Endothelial cell of umbilical vein (primary cell): Measurements from ENCODE around the gene SSH2. TPM values are rescaled to one million over a fixed set of nuclear protein-coding genes. Genes with fewer than 3 reads are reported as not detected.

Experiments used
- BruUV-seq: library from RNA; stranded (reverse); fragments of 400-500 nt; replicated peaks from 2 replicates; lab custom pipeline; 2021; lab: Mats Ljungman, UMichigan
- CTCF ChIA-PET: fragments of 300-600, 350-600 bp; sonication (Branson Sonifier 250); formaldehyde crosslinking; loops from one replicate; lab custom pipeline; 2021; ENCODE audit warnings: antibody characterized with exemption, inconsistent platforms; lab: Charles Lee
- POLR2A ChIA-PET: fragments of 300-600, 350-600 bp; sonication (Branson Sonifier 250); formaldehyde crosslinking; loops from one replicate; lab custom pipeline; 2021; ENCODE audit warnings: antibody characterized with exemption, inconsistent platforms; lab: Charles Lee
- DNase-seq: peaks from one replicate; pipeline ENCODE4 v3.0.0-alpha.2; 2011; ENCODE audit warnings: low read depth, low spot score
- FAIRE-seq: peaks from 2 replicates; lab custom pipeline; 2011; peaks lifted over from hg19 to GRCh38; lab: Jason Lieb, UNC
- H2AFZ ChIP-seq: 2 replicates; pipeline ENCODE4 v1.6.0; 2012; ENCODE audit warnings: low read depth, low read length, control low read depth, inconsistent platforms
- H3K27ac ChIP-seq: 2 replicates; pipeline ENCODE4 v1.5.1; 2011; ENCODE audit warnings: low read depth, mild to moderate bottlenecking, control low read depth, low read length, moderate library complexity; ENCODE audit not compliant: insufficient read depth
- H3K27me3 ChIP-seq, 2 experiments: 2 replicates each; pipeline versions ENCODE4 v1.6.0 to v1.6.1; 2011; ENCODE audit warnings: low read length in 2 of 2, mixed read lengths in 1 of 2; ENCODE audit not compliant: control insufficient read depth in 2 of 2, insufficient read depth in 2 of 2
- H3K36me3 ChIP-seq, 2 experiments: 2 replicates in 1 of 2; 3 replicates in 1 of 2; pipeline ENCODE4 v1.5.1; 2011; ENCODE audit warnings: low read length in 2 of 2, mild to moderate bottlenecking in 1 of 2, moderate library complexity in 1 of 2; ENCODE audit not compliant: control insufficient read depth in 2 of 2, insufficient read depth in 2 of 2; ENCODE audit errors: extremely low read depth in 1 of 2
- H3K4me1 ChIP-seq: 3 replicates; pipeline ENCODE4 v1.5.1; 2011; ENCODE audit warnings: mild to moderate bottlenecking, low read length; ENCODE audit not compliant: control insufficient read depth, insufficient read depth; ENCODE audit errors: extremely low read depth
- H3K4me2 ChIP-seq: 2 replicates; pipeline ENCODE4 v1.6.1; 2011; ENCODE audit warnings: low read length, control low read depth, mixed read lengths; ENCODE audit not compliant: insufficient read depth
- H3K4me3 ChIP-seq, 3 experiments: fragments of 200-600 bp in 1 of 3; sonication (generic), shearing (Covaris generic) in 1 of 3; replicated peaks in 1 of 3; 2 replicates each; pipeline ENCODE4 v1.5.1; 2011 to 2016; ENCODE audit warnings: control low read depth in 3 of 3, low read length in 3 of 3, mild to moderate bottlenecking in 2 of 3, inconsistent platforms in 1 of 3, low read depth in 1 of 3, moderate library complexity in 1 of 3; ENCODE audit not compliant: insufficient read depth in 1 of 3
- H3K79me2 ChIP-seq: 2 replicates; pipeline ENCODE4 v1.6.0; 2012; ENCODE audit warnings: low read length, inconsistent platforms; ENCODE audit not compliant: control insufficient read depth, insufficient read depth
- H3K9ac ChIP-seq: replicated peaks from 2 replicates; pipeline ENCODE3; 2011; ENCODE audit warnings: low read length, control low read depth; ENCODE audit not compliant: insufficient read depth; ENCODE audit errors: extremely low read depth
- H3K9me1 ChIP-seq: replicated peaks from 3 replicates; pipeline ENCODE4 v1.6.0; 2011; ENCODE audit warnings: mild to moderate bottlenecking, low read length; ENCODE audit not compliant: control insufficient read depth, insufficient read depth; ENCODE audit errors: extremely low read depth
- H3K9me3 ChIP-seq: replicated peaks from 2 replicates; pipeline ENCODE4 v1.5.1; 2012; ENCODE audit warnings: low read length, inconsistent platforms; ENCODE audit not compliant: control insufficient read depth, insufficient read depth
- H4K20me1 ChIP-seq: replicated peaks from 2 replicates; pipeline ENCODE3; 2011; ENCODE audit warnings: mild to moderate bottlenecking, low read length; ENCODE audit not compliant: control insufficient read depth, insufficient read depth; ENCODE audit errors: extremely low read depth
- EZH2 ChIP-seq: IDR thresholded peaks from 2 replicates; pipeline ENCODE4 v1.6.1; 2012; ENCODE audit warnings: borderline replicate concordance, low read depth, mild to moderate bottlenecking, moderate library complexity, low read length, inconsistent platforms; ENCODE audit not compliant: severe bottlenecking
- FOS ChIP-seq: IDR thresholded peaks from 2 replicates; pipeline ENCODE4 v1.6.1; 2011; ENCODE audit warnings: mild to moderate bottlenecking, low read length, moderate library complexity, borderline replicate concordance; ENCODE audit not compliant: insufficient read depth
- GATA2 ChIP-seq: IDR thresholded peaks from 2 replicates; pipeline ENCODE4 v1.7.0; 2011; ENCODE audit warnings: low read depth, mild to moderate bottlenecking, moderate library complexity, mixed read lengths, low read length; ENCODE audit not compliant: insufficient read length, insufficient read depth
- MYC ChIP-seq: IDR thresholded peaks from one replicate; pipeline ENCODE4 v1.6.1; 2011; ENCODE audit warnings: mild to moderate bottlenecking, low read depth, low read length
- POLR2A ChIP-seq: IDR thresholded peaks from 2 replicates; pipeline ENCODE4 v1.6.1; 2012; ENCODE audit warnings: low read depth, mild to moderate bottlenecking, control low read depth, low read length
- POLR2AphosphoS5 ChIP-seq: IDR thresholded peaks from 2 replicates; pipeline ENCODE4 v1.6.1; 2012; ENCODE audit warnings: low read depth, mild to moderate bottlenecking, control low read depth, low read length, moderate library complexity; ENCODE audit not compliant: insufficient read depth
- dilution Hi-C: fragments of 300-500 bp; cut with MboI; formaldehyde crosslinking; loops from one replicate; pipeline ENCODE4 v1.15.0; 2019; ENCODE audit warnings: low sequenced_read_pairs; ENCODE audit not compliant: extremely low pct_ligation_motif_present
- intact Hi-C: fragments of 100-400 bp; cut with micrococcal nuclease; formaldehyde crosslinking; loops from one replicate; pipeline ENCODE4 v1.10.0; 2022
- polyA plus RNA-seq, 4 experiments: library from polyadenylated mRNA; depleted of rRNA in 3 of 4; stranded (reverse) in 3 of 4; unstranded in 1 of 4; fragments of >200 nt; gene quantifications; 2 replicates each; pipeline versions ENCODE4 v1.2.1 to v1.2.3, GENCODE V29; 2011 to 2012; ENCODE audit warnings: missing spikeins in 1 of 4
- total RNA-seq: library from RNA; stranded (reverse); gene quantifications from 2 replicates; pipeline ENCODE4 v1.2.3, GENCODE V29; 2021
- TF ChIP-seq, protein P1 (sequence below), 2 donors: IDR thresholded peaks; 1 replicate in 1 of 2; 2 replicates in 1 of 2; pipeline ENCODE4 v1.5.1; 2011; ENCODE audit warnings: low read length in 2 of 2, mild to moderate bottlenecking in 2 of 2, moderate library complexity in 2 of 2, control low read depth in 1 of 2, inconsistent platforms in 1 of 2, low read depth in 1 of 2; ENCODE audit not compliant: insufficient read depth in 1 of 2; ENCODE audit errors: extremely low read depth in 1 of 2
- TF ChIP-seq, protein P2 (sequence below): IDR thresholded peaks from 2 replicates; pipeline ENCODE4 v1.6.1; 2011; ENCODE audit not compliant: insufficient read depth, insufficient read length

SSH2 gene
- total and polyA plus RNA-seq, 2 donors (not counting 3 experiments of a cell fraction or from before 2014, with no cell fraction given): 24.6 to 60.9 TPM

- POLR2A ChIA-PET: interaction anchor here (0.7 kb wide), 1 partner anchor 32 kb away, joined by 3 read pairs; the partner anchor contains the start of gene CORO6
Observed at GRCh38 chr17:29591146-29591736, 338.8 kb downstream of the SSH2 start.

DNA sequence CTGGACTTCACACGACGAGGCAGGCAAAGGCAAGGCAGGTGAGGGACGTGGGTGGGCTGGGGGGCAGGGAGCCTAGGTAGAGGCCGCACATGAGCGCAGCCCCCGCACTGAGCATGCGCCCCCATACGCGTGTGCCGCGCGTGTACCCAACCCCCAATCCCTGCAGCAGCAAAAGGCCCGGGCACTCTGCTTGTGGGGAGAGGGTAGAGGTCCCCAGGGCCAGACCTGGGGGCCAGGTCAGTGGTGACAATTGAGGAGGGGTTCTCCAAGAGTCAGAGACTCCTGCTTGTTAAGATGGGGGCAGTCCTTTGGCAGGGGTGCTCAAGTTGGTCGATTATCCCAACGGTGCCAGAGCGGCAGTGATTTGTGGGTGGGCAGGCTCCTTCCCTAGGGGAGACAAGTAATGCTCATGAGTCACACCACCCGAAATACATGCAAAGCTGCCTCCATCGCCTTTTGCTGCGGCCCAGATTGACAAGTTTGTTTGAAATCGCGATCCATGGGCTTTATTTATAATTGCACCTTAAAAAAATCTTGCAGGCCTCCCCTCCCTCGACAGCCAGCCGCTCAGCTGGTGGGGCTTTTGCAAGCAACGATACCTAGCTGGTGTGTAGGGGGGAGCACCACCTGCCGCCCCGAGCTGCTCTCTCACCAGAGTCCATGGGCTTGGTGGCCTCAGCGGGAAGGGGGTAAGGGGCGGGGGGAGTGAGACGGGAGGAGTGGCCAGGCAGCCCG lies 339.4 kb downstream of the SSH2 start:
- POLR2A ChIA-PET: interaction anchor here (0.7 kb wide), 1 partner anchor 32 kb away, joined by 3 read pairs; the partner anchor contains the start of gene CORO6
- Histone ChIP-seq H3K9ac (peak overlapping the region; percentile 50), H3K27ac (peak overlapping the region; percentile 37), H2AFZ (peak overlapping the region; percentile 76), H3K4me3 (peak overlapping the region in 1 of 3 experiments; percentile 28), H3K79me2 (peaks cover 43% of the 10 kb centered on the region), H3K9me3 (no peaks in the 10 kb centered on the region), H3K36me3 (no peaks in the 10 kb centered on the region), H3K27me3 (no peaks in the 10 kb centered on the region), H4K20me1 (no peaks in the 10 kb centered on the region), H3K9me1 (no peaks in the 10 kb centered on the region), H3K4me1 (peaks cover 68% of the 10 kb centered on the region), H3K4me2 (peak overlapping the region; percentile 53)
- intact Hi-C loops (loop anchor here (1.0 to 5.0 kb wide), 6 partner anchors 10 to 442 kb away; partner anchors contain the start of genes ABHD15 and NUFIP2), dilution Hi-C loops (no loop called here)
- CTCF ChIA-PET: interaction anchor here (0.8 to 9.2 kb wide), 9 partner anchors 12 to 466 kb away, joined by 3 to 152 read pairs (median 23); partner anchors contain the start of genes SSH2 and TP53I13
- no TSS peak for BruUV-seq
- TF ChIP-seq EZH2 (no peak), POLR2AphosphoS5 (no peak), POLR2A (no peak), GATA2 (no peak)
- TF ChIP-seq, protein P1, sequence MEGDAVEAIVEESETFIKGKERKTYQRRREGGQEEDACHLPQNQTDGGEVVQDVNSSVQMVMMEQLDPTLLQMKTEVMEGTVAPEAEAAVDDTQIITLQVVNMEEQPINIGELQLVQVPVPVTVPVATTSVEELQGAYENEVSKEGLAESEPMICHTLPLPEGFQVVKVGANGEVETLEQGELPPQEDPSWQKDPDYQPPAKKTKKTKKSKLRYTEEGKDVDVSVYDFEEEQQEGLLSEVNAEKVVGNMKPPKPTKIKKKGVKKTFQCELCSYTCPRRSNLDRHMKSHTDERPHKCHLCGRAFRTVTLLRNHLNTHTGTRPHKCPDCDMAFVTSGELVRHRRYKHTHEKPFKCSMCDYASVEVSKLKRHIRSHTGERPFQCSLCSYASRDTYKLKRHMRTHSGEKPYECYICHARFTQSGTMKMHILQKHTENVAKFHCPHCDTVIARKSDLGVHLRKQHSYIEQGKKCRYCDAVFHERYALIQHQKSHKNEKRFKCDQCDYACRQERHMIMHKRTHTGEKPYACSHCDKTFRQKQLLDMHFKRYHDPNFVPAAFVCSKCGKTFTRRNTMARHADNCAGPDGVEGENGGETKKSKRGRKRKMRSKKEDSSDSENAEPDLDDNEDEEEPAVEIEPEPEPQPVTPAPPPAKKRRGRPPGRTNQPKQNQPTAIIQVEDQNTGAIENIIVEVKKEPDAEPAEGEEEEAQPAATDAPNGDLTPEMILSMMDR (IDR thresholded peaks at IDR 0.05; ENCODE audit: extremely low read depth in 1 of 2, insufficient read depth in 1 of 2, low read depth in 1 of 2, low read length in 2 of 2): no peak
- TF ChIP-seq, protein P2, sequence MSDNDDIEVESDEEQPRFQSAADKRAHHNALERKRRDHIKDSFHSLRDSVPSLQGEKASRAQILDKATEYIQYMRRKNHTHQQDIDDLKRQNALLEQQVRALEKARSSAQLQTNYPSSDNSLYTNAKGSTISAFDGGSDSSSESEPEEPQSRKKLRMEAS: no peak
- no peak for FAIRE-seq
- DNase-seq: no peak

More at GRCh38 chr17:29591146-29591736, 338.8 kb downstream of the SSH2 start:
- TF ChIP-seq POLR2AphosphoS5: no peak
- TF ChIP-seq POLR2A: no peak
- peak; percentile 43 for TF ChIP-seq FOS
- peak; percentile 18 for TF ChIP-seq MYC
- TF ChIP-seq, protein P2: peak; percentile 78
- no peak for TF ChIP-seq EZH2
- Histone ChIP-seq H3K9me1 (no peaks in the 10 kb centered on the region), H2AFZ (peak overlapping the region; percentile 76), H3K27me3 (no peaks in the 10 kb centered on the region), H3K4me3 (peak overlapping the region in 2 of 3 experiments; percentile 21 to 28), H3K9me3 (no peaks in the 10 kb centered on the region), H3K4me1 (peaks cover 61% of the 10 kb centered on the region), H3K36me3 (no peaks in the 10 kb centered on the region), H4K20me1 (no peaks in the 10 kb centered on the region), H3K9ac (peak overlapping the region; percentile 50), H3K79me2 (peaks cover 38% of the 10 kb centered on the region), H3K27ac (peak overlapping the region; percentile 37), H3K4me2 (peak overlapping the region; percentile 53)
- FAIRE-seq (no peak), DNase-seq (no peak)
- no TSS peak for BruUV-seq
- CTCF ChIA-PET: interaction anchor here (0.7 to 9.2 kb wide), 15 partner anchors 12 to 502 kb away, joined by 3 to 152 read pairs (median 6); partner anchors contain the start of genes ABHD15, SSH2 and TP53I13
- intact Hi-C loops (loop anchor here (1.0 to 5.0 kb wide), 6 partner anchors 11 to 442 kb away; partner anchors contain the start of genes ABHD15 and NUFIP2), dilution Hi-C loops (no loop called here)
